ENCODE results near the gene KLC3. TPM values are rescaled to one million over a fixed set of nuclear protein-coding genes. Genes with fewer than 3 reads are reported as not detected.

KLC3 gene
- total and polyA plus RNA-seq, 4 donors = 0.80 to 2.2 (median 1.4) TPM

GRCh38 chr19:45395821-45396617, 55.5 kb downstream of the KLC3 start:
- H3K9ac ChIP-seq (ENCODE audit: insufficient read depth in 1 of 2, low read length in 2 of 2) = no peak overlapping the region
- WGBS, 2 donors = 50 to 68% methylated on average over 52 to 59 of the region's 59 CpGs
- ATAC-seq (ENCODE audit: insufficient read depth, low FRiP score) (no peak), DNase-seq (no peak)
- H3K4me3 ChIP-seq = no peak overlapping the region
- H3K27me3 ChIP-seq (ENCODE audit: control insufficient read depth in 3 of 3, insufficient read depth in 3 of 3, low read length in 2 of 3) = peaks cover 0 to 13% (median 8%) of the 10 kb centered on the region in 3 donors
- no peak overlapping the region for H3K27ac ChIP-seq (ENCODE audit: low read depth in 1 of 2, low read length in 1 of 2)
- H3K9me3 ChIP-seq (ENCODE audit: control insufficient read depth in 4 of 4, insufficient read depth in 3 of 4, low read length in 3 of 4) = peaks cover 0 to 3% (median 0%) of the 10 kb centered on the region in 4 donors
- TF ChIP-seq, protein P1, sequence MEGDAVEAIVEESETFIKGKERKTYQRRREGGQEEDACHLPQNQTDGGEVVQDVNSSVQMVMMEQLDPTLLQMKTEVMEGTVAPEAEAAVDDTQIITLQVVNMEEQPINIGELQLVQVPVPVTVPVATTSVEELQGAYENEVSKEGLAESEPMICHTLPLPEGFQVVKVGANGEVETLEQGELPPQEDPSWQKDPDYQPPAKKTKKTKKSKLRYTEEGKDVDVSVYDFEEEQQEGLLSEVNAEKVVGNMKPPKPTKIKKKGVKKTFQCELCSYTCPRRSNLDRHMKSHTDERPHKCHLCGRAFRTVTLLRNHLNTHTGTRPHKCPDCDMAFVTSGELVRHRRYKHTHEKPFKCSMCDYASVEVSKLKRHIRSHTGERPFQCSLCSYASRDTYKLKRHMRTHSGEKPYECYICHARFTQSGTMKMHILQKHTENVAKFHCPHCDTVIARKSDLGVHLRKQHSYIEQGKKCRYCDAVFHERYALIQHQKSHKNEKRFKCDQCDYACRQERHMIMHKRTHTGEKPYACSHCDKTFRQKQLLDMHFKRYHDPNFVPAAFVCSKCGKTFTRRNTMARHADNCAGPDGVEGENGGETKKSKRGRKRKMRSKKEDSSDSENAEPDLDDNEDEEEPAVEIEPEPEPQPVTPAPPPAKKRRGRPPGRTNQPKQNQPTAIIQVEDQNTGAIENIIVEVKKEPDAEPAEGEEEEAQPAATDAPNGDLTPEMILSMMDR (IDR thresholded peaks at IDR 0.05; ENCODE audit: control extremely low read depth, extremely low read depth) = no peak
- peaks cover 0 to 4% (median 0%) of the 10 kb centered on the region in 5 donors for H3K4me1 ChIP-seq (ENCODE audit: control insufficient read depth in 5 of 5, insufficient read depth in 5 of 5, low read length in 5 of 5)
- peaks cover 0 to 30% (median 5%) of the 10 kb centered on the region in 4 donors for H3K36me3 ChIP-seq (ENCODE audit: control insufficient read depth in 4 of 4, insufficient read depth in 4 of 4, low read length in 4 of 4)

GRCh38 chr19:45400192-45400591, 59.6 kb downstream of the KLC3 start:
- Histone ChIP-seq H3K9me3 (ENCODE audit: control insufficient read depth in 4 of 4, insufficient read depth in 3 of 4, low read length in 3 of 4) (peaks cover 0 to 3% (median 0%) of the 10 kb centered on the region in 4 donors), H3K27ac (ENCODE audit: low read depth in 1 of 2, low read length in 1 of 2) (no peak overlapping the region), H3K4me1 (ENCODE audit: control insufficient read depth in 5 of 5, insufficient read depth in 5 of 5, low read length in 5 of 5) (peaks cover 0 to 17% (median 9%) of the 10 kb centered on the region in 5 donors), H3K9ac (ENCODE audit: insufficient read depth in 1 of 2, low read length in 2 of 2) (no peak overlapping the region), H3K4me3 (no peak overlapping the region), H3K36me3 (ENCODE audit: control insufficient read depth in 4 of 4, insufficient read depth in 4 of 4, low read length in 4 of 4) (peaks cover 0 to 18% (median 3%) of the 10 kb centered on the region in 4 donors), H3K27me3 (ENCODE audit: control insufficient read depth in 3 of 3, insufficient read depth in 3 of 3, low read length in 2 of 3) (peaks cover 0 to 39% (median 38%) of the 10 kb centered on the region in 3 donors)
- ATAC-seq (ENCODE audit: insufficient read depth, low FRiP score) (no peak), DNase-seq (no peak)
- WGBS, 2 donors = 91 to 98% methylated on average over 6 of the region's 6 CpGs
- TF ChIP-seq, protein P1 (IDR thresholded peaks at IDR 0.05; ENCODE audit: control extremely low read depth, extremely low read depth) = no peak

Other genes starting within 250 kb of the KLC3 start
- 10 to 100 TPM; 20.7 to 31.1 TPM for gene PPP1R37, start 247.6 kb upstream of the KLC3 start, total RNA-seq
- gene PPP1R37, start 247.6 kb upstream of the KLC3 start, polyA plus RNA-seq = 10 to 100 TPM; 19.2 to 39.7 TPM
- under 1 TPM in 1 of 2 donors, not detected in 1; 0.06 TPM for gene NKPD1, start 179.8 kb upstream of the KLC3 start, total RNA-seq
- under 1 TPM; 0.07 to 0.08 TPM for gene NKPD1, start 179.8 kb upstream of the KLC3 start, polyA plus RNA-seq
- 10 to 100 TPM; 14.0 to 20.5 TPM for gene TRAPPC6A, start 162.5 kb upstream of the KLC3 start, total RNA-seq
- 10 to 100 TPM; 32.0 to 38.4 TPM for gene TRAPPC6A, start 162.5 kb upstream of the KLC3 start, polyA plus RNA-seq
- 10 to 100 TPM in 1 of 2 donors, 1 to 10 TPM in 1; 7.5 to 17.3 TPM for gene BLOC1S3, start 162.0 kb upstream of the KLC3 start, total RNA-seq
- 1 to 10 TPM; 4.2 to 8.7 TPM for gene BLOC1S3, start 162.0 kb upstream of the KLC3 start, polyA plus RNA-seq
- 1 to 10 TPM; 1.7 to 2.8 TPM for gene EXOC3L2, start 95.3 kb upstream of the KLC3 start, total RNA-seq
- 1 to 10 TPM; 2.2 to 2.6 TPM for gene EXOC3L2, start 95.3 kb upstream of the KLC3 start, polyA plus RNA-seq
- 10 to 100 TPM; 25.3 to 47.0 TPM for gene MARK4, start 89.5 kb upstream of the KLC3 start, total RNA-seq
- gene MARK4, start 89.5 kb upstream of the KLC3 start, polyA plus RNA-seq = 10 to 100 TPM; 12.6 to 15.9 TPM
- 1 to 10 TPM in 1 of 2 donors, not detected in 1; 1.4 TPM for gene CKM, start 17.9 kb upstream of the KLC3 start, total RNA-seq
- under 1 TPM; 0.06 to 0.97 TPM for gene CKM, start 17.9 kb upstream of the KLC3 start, polyA plus RNA-seq
- 10 to 100 TPM; 17.8 to 19.9 TPM for gene ERCC2, start 29.8 kb downstream of the KLC3 start, total RNA-seq
- 10 to 100 TPM; 11.9 to 14.9 TPM for gene ERCC2, start 29.8 kb downstream of the KLC3 start, polyA plus RNA-seq
- 10 to 100 TPM; 14.0 to 37.3 TPM for gene PPP1R13L, start 64.3 kb downstream of the KLC3 start, total RNA-seq
- gene PPP1R13L, start 64.3 kb downstream of the KLC3 start, polyA plus RNA-seq = 10 to 100 TPM; 32.0 to 34.0 TPM
- gene POLR1G, start 65.9 kb downstream of the KLC3 start, total RNA-seq = 1 to 10 TPM; 3.6 to 8.3 TPM
- 1 to 10 TPM; 5.2 to 6.6 TPM for gene POLR1G, start 65.9 kb downstream of the KLC3 start, polyA plus RNA-seq
- gene ERCC1, start 83.2 kb downstream of the KLC3 start, total RNA-seq = 10 to 100 TPM; 72.4 to 82.3 TPM
- 10 to 100 TPM; 53.2 to 54.0 TPM for gene ERCC1, start 83.2 kb downstream of the KLC3 start, polyA plus RNA-seq
- gene FOSB, start 127.2 kb downstream of the KLC3 start, total RNA-seq = 10 to 100 TPM in 1 of 2 donors, 1 to 10 TPM in 1; 9.9 to 24.2 TPM
- gene FOSB, start 127.2 kb downstream of the KLC3 start, polyA plus RNA-seq = 10 to 100 TPM in 1 of 2 donors, 1 to 10 TPM in 1; 7.9 to 22.8 TPM
- gene RTN2, start 156.3 kb downstream of the KLC3 start, total RNA-seq = 10 to 100 TPM in 1 of 2 donors, 1 to 10 TPM in 1; 5.4 to 10.9 TPM
- 10 to 100 TPM in 1 of 2 donors, 1 to 10 TPM in 1; 8.3 to 10.3 TPM for gene RTN2, start 156.3 kb downstream of the KLC3 start, polyA plus RNA-seq
- gene PPM1N, start 157.7 kb downstream of the KLC3 start, total RNA-seq = 1 to 10 TPM in 1 of 2 donors, under 1 TPM in 1; 0.37 to 2.3 TPM
- gene PPM1N, start 157.7 kb downstream of the KLC3 start, polyA plus RNA-seq = 1 to 10 TPM; 1.0 to 8.1 TPM
- 100 to 1,000 TPM in 1 of 2 donors, 10 to 100 TPM in 1; 49.1 to 211 TPM for gene VASP, start 166.7 kb downstream of the KLC3 start, total RNA-seq
- gene VASP, start 166.7 kb downstream of the KLC3 start, polyA plus RNA-seq = 100 to 1,000 TPM; 129 to 237 TPM
- gene OPA3, start 244.1 kb downstream of the KLC3 start, total RNA-seq = 10 to 100 TPM in 1 of 2 donors, 1 to 10 TPM in 1; 3.5 to 13.6 TPM
- gene OPA3, start 244.1 kb downstream of the KLC3 start, polyA plus RNA-seq = 1 to 10 TPM; 5.5 to 9.9 TPM